A549 (cell line): ENCODE data around the gene SLC25A18.

ENCODE experiments used
- BHLHE40 ChIP-seq: IDR thresholded peaks from 2 replicates; pipeline ENCODE4 v1.6.1; 2012; ENCODE audit warnings: low read depth, low read length, inconsistent platforms
- CEBPB ChIP-seq, 2 experiments: fragments of >200 bp in 1 of 2; sonication (Bioruptor Twin) in 1 of 2; formaldehyde crosslinking in 1 of 2; IDR thresholded peaks; 2 replicates each; pipeline ENCODE4 v1.6.1; 2012 to 2016
- CTCF ChIP-seq: fragments of >200 bp; sonication (Bioruptor Twin); formaldehyde crosslinking; IDR thresholded peaks from 3 replicates; pipeline ENCODE4 v1.5.1; 2016
- ESRRA ChIP-seq: fragments of 150-350 bp; IDR thresholded peaks from 2 replicates; pipeline ENCODE4 v1.6.1; 2014; ENCODE audit warnings: mild to moderate bottlenecking, low read length, borderline replicate concordance
- GATA3 ChIP-seq: IDR thresholded peaks from 2 replicates; pipeline ENCODE4 v1.6.1; 2012; ENCODE audit warnings: borderline replicate concordance
- POLR2A ChIP-seq: IDR thresholded peaks from 2 replicates; pipeline ENCODE4 v1.6.1; 2012; ENCODE audit warnings: mild to moderate bottlenecking, low read length

DNA sequence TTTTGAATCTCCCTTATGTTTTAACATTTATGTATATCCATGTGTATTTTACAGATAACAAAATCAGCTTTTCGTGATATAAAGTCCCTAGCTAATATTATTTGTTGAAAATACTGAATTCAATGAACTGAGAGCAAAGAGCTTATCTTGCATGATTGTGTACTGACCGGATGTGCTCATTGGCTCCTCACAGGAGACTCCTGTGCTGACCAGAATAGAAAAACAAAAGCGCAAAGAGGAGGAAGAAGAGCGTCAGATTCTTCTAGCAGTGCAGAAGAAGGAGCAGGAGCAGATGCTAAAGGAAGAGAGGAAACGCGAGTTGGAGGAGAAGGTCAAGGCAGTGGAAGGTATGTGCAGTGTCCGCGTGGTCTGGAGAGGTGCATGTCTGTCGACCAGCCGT lies 39.4 kb upstream of the SLC25A18 start:
- TF ChIP-seq POLR2A = no peak
- no peak for TF ChIP-seq BHLHE40
- TF ChIP-seq CTCF = no peak
- TF ChIP-seq CEBPB (IDR thresholded peaks at IDR 0.05) = no peak
- no peak for TF ChIP-seq ESRRA
- no peak for TF ChIP-seq GATA3
